ENCODE measurements around the gene ZFR2.

- TF ChIP-seq CTCF (IDR thresholded peaks at IDR 0.05; ENCODE audit: low read depth, low read length, missing input control) (no peak), FOXA2 (IDR thresholded peaks at IDR 0.05) (no peak), YY1 (IDR thresholded peaks at IDR 0.05) (no peak), MAX (IDR thresholded peaks at IDR 0.05) (no peak), SP1 (IDR thresholded peaks at IDR 0.05) (no peak), HNF4A (conservative IDR thresholded peaks at IDR 0.05) (no peak), JUND (IDR thresholded peaks at IDR 0.05) (no peak), ZBTB33 (IDR thresholded peaks at IDR 0.05) (no peak), HNF4G (IDR thresholded peaks at IDR 0.05) (no peak), RAD21 (IDR thresholded peaks at IDR 0.05) (no peak), REST (IDR thresholded peaks at IDR 0.05) (no peak), EGR1 (IDR thresholded peaks at IDR 0.05; ENCODE audit: low read depth in 2 of 2) (no peak)
Measured at GRCh38 chr19:3914199-3914598, 45.4 kb upstream of the ZFR2 start.
